Liver (tissue), 9 donors: ENCODE measurements around the gene DDX54. TPM values are rescaled to one million over a fixed set of nuclear protein-coding genes. Genes with fewer than 3 reads are reported as not detected.

Source experiments
- DNase-seq: peaks from one replicate; pipeline ENCODE4 v3.0.0-alpha.2; 2017; ENCODE audit warnings: low spot score
- H3K27ac ChIP-seq, 2 donors: one replicate each; pipeline ENCODE4 v1.7.0; 2013; ENCODE audit warnings: inconsistent platforms in 2 of 2, low read length in 2 of 2, control low read depth in 1 of 2, low read depth in 1 of 2, mild to moderate bottlenecking in 1 of 2
- H3K27me3 ChIP-seq, 4 donors: one replicate each; pipeline versions ENCODE4 v1.6.1 to v1.7.0; 2013; ENCODE audit warnings: low read length in 3 of 4, inconsistent platforms in 1 of 4, mild to moderate bottlenecking in 1 of 4, moderate library complexity in 1 of 4; ENCODE audit not compliant: control insufficient read depth in 4 of 4, insufficient read depth in 4 of 4
- H3K36me3 ChIP-seq, 4 donors: one replicate each; pipeline versions ENCODE4 v1.6.1 to v1.7.0; 2013; ENCODE audit warnings: low read length in 3 of 4, mild to moderate bottlenecking in 3 of 4, low read depth in 1 of 4, moderate library complexity in 1 of 4; ENCODE audit not compliant: control insufficient read depth in 4 of 4, insufficient read depth in 3 of 4
- H3K4me1 ChIP-seq, 4 donors: one replicate each; pipeline versions ENCODE4 v1.6.1 to v1.7.0; 2013; ENCODE audit warnings: low read length in 3 of 4, mild to moderate bottlenecking in 3 of 4, moderate library complexity in 1 of 4; ENCODE audit not compliant: control insufficient read depth in 4 of 4, insufficient read depth in 4 of 4
- H3K4me3 ChIP-seq, 3 donors: one replicate each; pipeline versions ENCODE4 v1.6.1 to v1.7.0; 2013; ENCODE audit warnings: low read length in 3 of 3, control low read depth in 1 of 3, low read depth in 1 of 3, mild to moderate bottlenecking in 1 of 3
- H3K9ac ChIP-seq, 2 donors: one replicate each; pipeline ENCODE4 v1.7.0; 2013; ENCODE audit warnings: low read length in 2 of 2, mild to moderate bottlenecking in 2 of 2, moderate library complexity in 2 of 2, control low read depth in 1 of 2, low read depth in 1 of 2
- H3K9me3 ChIP-seq, 4 donors: one replicate each; pipeline versions ENCODE4 v1.6.1 to v1.7.0; 2013; ENCODE audit warnings: low read length in 3 of 4; ENCODE audit not compliant: control insufficient read depth in 4 of 4
- ATF3 ChIP-seq: IDR thresholded peaks from 2 replicates; pipeline ENCODE4 v1.6.1; 2016; ENCODE audit warnings: antibody characterized with exemption
- CTCF ChIP-seq: fragments of 150-350 bp; IDR thresholded peaks from 2 replicates; pipeline ENCODE4 v1.5.1; 2017; ENCODE audit warnings: improper control_type of control experiment, low read depth, low read length; ENCODE audit not compliant: missing input control
- EGR1 ChIP-seq, 2 donors: IDR thresholded peaks; 2 replicates each; pipeline ENCODE4 v1.6.1; 2016 to 2018; ENCODE audit warnings: antibody characterized with exemption in 2 of 2, low read depth in 2 of 2
- FOXA1 ChIP-seq: IDR thresholded peaks from 2 replicates; pipeline ENCODE4 v1.6.1; 2016; ENCODE audit warnings: antibody characterized with exemption
- FOXA2 ChIP-seq: IDR thresholded peaks from 2 replicates; pipeline ENCODE4 v1.6.1; 2016; ENCODE audit warnings: antibody characterized with exemption
- GABPA ChIP-seq, 2 donors: IDR thresholded peaks in 1 of 2; conservative IDR thresholded peaks in 1 of 2; 2 replicates each; pipeline ENCODE4 v1.6.1; 2016; ENCODE audit warnings: antibody characterized with exemption in 2 of 2, mild to moderate bottlenecking in 1 of 2, moderate library complexity in 1 of 2
- HNF4A ChIP-seq, 2 donors: conservative IDR thresholded peaks; 2 replicates each; pipeline ENCODE4 v1.6.1; 2016; ENCODE audit warnings: antibody characterized with exemption in 2 of 2, mild to moderate bottlenecking in 2 of 2
- HNF4G ChIP-seq: IDR thresholded peaks from 2 replicates; pipeline ENCODE4 v1.6.1; 2016; ENCODE audit warnings: antibody characterized with exemption
- JUND ChIP-seq, 2 donors: IDR thresholded peaks; 2 replicates each; pipeline ENCODE4 v1.6.1; 2016; ENCODE audit warnings: antibody characterized with exemption in 2 of 2
- MAX ChIP-seq: IDR thresholded peaks from 2 replicates; pipeline ENCODE4 v1.6.1; 2016; ENCODE audit warnings: antibody characterized with exemption
- NR2F2 ChIP-seq: IDR thresholded peaks from 2 replicates; pipeline ENCODE4 v1.6.1; 2016; ENCODE audit warnings: antibody characterized with exemption
- RAD21 ChIP-seq, 2 donors: IDR thresholded peaks; 2 replicates each; pipeline ENCODE4 v1.6.1; 2016; ENCODE audit warnings: antibody characterized with exemption in 2 of 2, mild to moderate bottlenecking in 2 of 2
- REST ChIP-seq: IDR thresholded peaks from 2 replicates; pipeline ENCODE4 v1.6.1; 2016; ENCODE audit warnings: antibody characterized with exemption, mild to moderate bottlenecking
- RXRA ChIP-seq, 2 donors: IDR thresholded peaks; 2 replicates each; pipeline ENCODE4 v1.6.1; 2017 to 2018; ENCODE audit warnings: antibody characterized with exemption in 2 of 2, mild to moderate bottlenecking in 1 of 2
- SP1 ChIP-seq: IDR thresholded peaks from 2 replicates; pipeline ENCODE4 v1.6.1; 2018; ENCODE audit warnings: antibody characterized with exemption, mild to moderate bottlenecking
- TAF1 ChIP-seq: conservative IDR thresholded peaks from 2 replicates; pipeline ENCODE4 v1.6.1; 2016; ENCODE audit warnings: antibody characterized with exemption, mild to moderate bottlenecking
- YY1 ChIP-seq: IDR thresholded peaks from 2 replicates; pipeline ENCODE4 v1.6.1; 2016; ENCODE audit warnings: antibody characterized with exemption, mild to moderate bottlenecking
- ZBTB33 ChIP-seq: IDR thresholded peaks from 2 replicates; pipeline ENCODE4 v1.6.1; 2016; ENCODE audit warnings: antibody characterized with exemption
- WGBS: extraction: QIAGEN DNeasy Blood & Tissue Kit; methylation state at CpG from one replicate; pipeline ENCODE4 v1.1.7; 2013; 5-methylcytosine and 5-hydroxymethylcytosine counted together
- polyA plus RNA-seq, 2 donors: library from polyadenylated mRNA; stranded (reverse) in 1 of 2; unstranded in 1 of 2; fragments of 200-250 nt in 1 of 2; fragments of >200 nt in 1 of 2; fragmentation: Nextera tagmentation in 1 of 2; extraction: Ambion mirVana in 1 of 2; gene quantifications; one replicate each; pipeline versions ENCODE4 v1.2.1 to v1.2.3, GENCODE V29; 2013 to 2015
- total RNA-seq, 2 donors: library from RNA; depleted of rRNA; stranded (reverse); fragments of >200 nt; gene quantifications; one replicate each; pipeline ENCODE4 v1.2.3, GENCODE V29; 2014
- donor health status: healthy.
- donor health status: healthy.
- donor health status: healthy.
- donor health status: healthy.
- donor health status: healthy.

The DDX54 gene
- total and polyA plus RNA-seq, 4 donors = 20.2 to 28.4 (median 21.6) TPM

- peak overlapping the region; percentile 51 to 97 for H3K9ac ChIP-seq
- H3K36me3 ChIP-seq = peaks cover 6 to 15% (median 11%) of the 10 kb centered on the region in 4 donors
- peaks cover 8 to 39% (median 24%) of the 10 kb centered on the region in 4 donors for H3K4me1 ChIP-seq
- H3K9me3 ChIP-seq = no peaks in the 10 kb centered on the region
- TF ChIP-seq FOXA2 (no peak), ATF3 (no peak), RXRA (IDR thresholded peaks at IDR 0.05) (no peak), ZBTB33 (no peak), NR2F2 (no peak), MAX (no peak), YY1 (no peak), REST (no peak), TAF1 (no peak), FOXA1 (no peak), HNF4G (no peak), GABPA (IDR thresholded peaks at IDR 0.05 in 1 of 2, conservative IDR thresholded peaks at IDR 0.05 in 1 of 2) (no peak), RAD21 (IDR thresholded peaks at IDR 0.05) (no peak)
- whole genome bisulfite sequencing = 33% methylated on average over 26 of the region's 26 CpGs
- H3K27me3 ChIP-seq = no peaks in the 10 kb centered on the region
- peak overlapping the region; percentile 74 to 98 for H3K27ac ChIP-seq
- DNase-seq = no peak
- peak overlapping the region; percentile 79 to 94 (median 81) for H3K4me3 ChIP-seq
Observed at GRCh38 chr12:113184098-113184899, 979 bp downstream of the DDX54 start.

- 87% methylated on average over 11 of the region's 11 CpGs for WGBS
- Histone ChIP-seq H3K9me3 (no peaks in the 10 kb centered on the region), H3K36me3 (peaks cover 10 to 25% (median 21%) of the 10 kb centered on the region in 4 donors), H3K4me1 (peaks cover 8 to 39% (median 20%) of the 10 kb centered on the region in 4 donors), H3K4me3 (no peak overlapping the region), H3K27me3 (no peaks in the 10 kb centered on the region), H3K27ac (no peak overlapping the region), H3K9ac (no peak overlapping the region)
- no peak for DNase-seq
- TF ChIP-seq MAX (no peak), TAF1 (no peak), CTCF (no peak), FOXA1 (no peak), HNF4A (conservative IDR thresholded peaks at IDR 0.05) (no peak), EGR1 (IDR thresholded peaks at IDR 0.05; ENCODE audit: low read depth in 2 of 2) (no peak), NR2F2 (no peak), HNF4G (no peak), RAD21 (IDR thresholded peaks at IDR 0.05) (no peak), ZBTB33 (no peak), JUND (IDR thresholded peaks at IDR 0.05) (no peak), SP1 (no peak), YY1 (no peak), GABPA (IDR thresholded peaks at IDR 0.05 in 1 of 2, conservative IDR thresholded peaks at IDR 0.05 in 1 of 2) (no peak), RXRA (IDR thresholded peaks at IDR 0.05) (no peak), FOXA2 (no peak), ATF3 (no peak)
Observed at GRCh38 chr12:113183030-113183589, 2.2 kb downstream of the DDX54 start.
